ENCODE measurements around the gene TMEM217.
A peak's percentile ranks its signal among the peaks of the same experiment; 100 is the strongest.
"Not testable (repeated sequence)": the region's sequence is repeated elsewhere in the genome, so short reads cannot be mapped to it uniquely, and the experiment has no call there.

Gene TMEM217

GRCh38 chr6:37218511-37218910 is 39.4 kb downstream of the TMEM217 start:
- no peak for DNase-seq (ENCODE audit: low read depth in 2 of 3, low spot score in 1 of 3)

GRCh38 chr6:37218061-37218460 is 39.9 kb downstream of the TMEM217 start:
- DNase-seq (ENCODE audit: low read depth in 2 of 3, low spot score in 1 of 3): no peak

- no peak for DNase-seq (ENCODE audit: low read depth in 2 of 3, low spot score in 1 of 3)
Measured at GRCh38 chr6:37212268-37212667, 45.7 kb downstream of the TMEM217 start.

- peak; percentile 60 to 97 (median 62) for DNase-seq (ENCODE audit: low read depth in 2 of 3, low spot score in 1 of 3)
Measured at GRCh38 chr6:37210313-37210968, 47.5 kb downstream of the TMEM217 start.

GRCh38 chr6:37209461-37210205 is 48.3 kb downstream of the TMEM217 start:
- DNase-seq (ENCODE audit: low read depth in 2 of 3, low spot score in 1 of 3): peak in 1 of 3 donors; percentile 43

- DNase-seq (ENCODE audit: low read depth in 2 of 3, low spot score in 1 of 3): no peak
Measured at GRCh38 chr6:37208793-37209192, 49.2 kb downstream of the TMEM217 start.

GRCh38 chr6:37207903-37208456 is 50.0 kb downstream of the TMEM217 start:
- DNase-seq (ENCODE audit: low read depth in 2 of 3, low spot score in 1 of 3): peak; percentile 83 to 96 (median 88)

- no peak for DNase-seq (ENCODE audit: low read depth in 2 of 3, low spot score in 1 of 3)
Measured at GRCh38 chr6:37206622-37207021, 51.3 kb downstream of the TMEM217 start.

- no peak for DNase-seq (ENCODE audit: low read depth in 2 of 3, low spot score in 1 of 3)
Measured at GRCh38 chr6:37205997-37206340, 52.0 kb downstream of the TMEM217 start.

GRCh38 chr6:37205175-37205996 is 52.6 kb downstream of the TMEM217 start:
- DNase-seq (ENCODE audit: low read depth in 2 of 3, low spot score in 1 of 3): no peak

GRCh38 chr6:37204014-37204751 is 53.8 kb downstream of the TMEM217 start:
- DNase-seq (ENCODE audit: low read depth in 2 of 3, low spot score in 1 of 3): no peak

GRCh38 chr6:37202788-37203491 is 55.0 kb downstream of the TMEM217 start:
- DNase-seq (ENCODE audit: low read depth in 2 of 3, low spot score in 1 of 3): no peak

GRCh38 chr6:37201726-37202125 is 56.2 kb downstream of the TMEM217 start:
- DNase-seq (ENCODE audit: low read depth in 2 of 3, low spot score in 1 of 3): no peak

GRCh38 chr6:37200085-37200484 is 57.9 kb downstream of the TMEM217 start:
- no peak for DNase-seq (ENCODE audit: low read depth in 2 of 3, low spot score in 1 of 3)

- not testable (repeated sequence) for DNase-seq (ENCODE audit: low read depth in 2 of 3, low spot score in 1 of 3)
Measured at GRCh38 chr6:37196451-37196850, 61.5 kb downstream of the TMEM217 start.

GRCh38 chr6:37194886-37195285 is 63.1 kb downstream of the TMEM217 start:
- DNase-seq (ENCODE audit: low read depth in 2 of 3, low spot score in 1 of 3): not testable (repeated sequence)

- no peak for DNase-seq (ENCODE audit: low read depth in 2 of 3, low spot score in 1 of 3)
Measured at GRCh38 chr6:37192666-37193065, 65.3 kb downstream of the TMEM217 start.

GRCh38 chr6:37190159-37190535 is 67.8 kb downstream of the TMEM217 start:
- DNase-seq (ENCODE audit: low read depth in 2 of 3, low spot score in 1 of 3): no peak

- no peak for DNase-seq (ENCODE audit: low read depth in 2 of 3, low spot score in 1 of 3)
Measured at GRCh38 chr6:37188962-37189510, 68.9 kb downstream of the TMEM217 start.
